ENCODE results near the gene FOXL3. TPM values are rescaled to one million over a fixed set of nuclear protein-coding genes. Genes with fewer than 3 reads are reported as not detected.

FOXL3 gene
- total and polyA plus RNA-seq, 2 donors from 2014 or later = not detected

- TF ChIP-seq CTCF (IDR thresholded peaks at IDR 0.05; ENCODE audit: borderline replicate concordance, extremely low read depth, insufficient read depth) = no peak
- intact Hi-C loops (cut with DNase I) = no loop called here
- DNase-seq (peak in 2 of 5 donors; percentile 28 to 41), FAIRE-seq (no peak)
- Histone ChIP-seq H3K27me3 (ENCODE audit: control insufficient read depth, insufficient read depth, low read length) (no peaks in the 10 kb centered on the region), H3K9ac (ENCODE audit: low read length in 3 of 3) (no peak overlapping the region), H3K4me1 (ENCODE audit: control insufficient read depth in 2 of 3, insufficient read depth in 2 of 3, low read depth in 1 of 3, low read length in 3 of 3) (no peaks in the 10 kb centered on the region), H3K4me3 (ENCODE audit: low read length in 3 of 3) (no peak overlapping the region), H3K27ac (ENCODE audit: low read depth in 2 of 2, low read length in 2 of 2) (no peak overlapping the region), H3K36me3 (ENCODE audit: control insufficient read depth in 2 of 3, insufficient read depth in 3 of 3, low read length in 3 of 3) (no peaks in the 10 kb centered on the region), H3K9me3 (ENCODE audit: control insufficient read depth in 2 of 3, insufficient read depth in 1 of 3, low read length in 3 of 3) (peaks cover 0 to 9% (median 0%) of the 10 kb centered on the region in 3 donors)
Measured at GRCh38 chr7:268991-269390, 21.0 kb upstream of the FOXL3 start.

- Histone ChIP-seq H3K27me3 (ENCODE audit: control insufficient read depth, insufficient read depth, low read length) (no peaks in the 10 kb centered on the region), H3K4me1 (ENCODE audit: control insufficient read depth in 2 of 3, insufficient read depth in 2 of 3, low read depth in 1 of 3, low read length in 3 of 3) (no peaks in the 10 kb centered on the region), H3K36me3 (ENCODE audit: control insufficient read depth in 2 of 3, insufficient read depth in 3 of 3, low read length in 3 of 3) (no peaks in the 10 kb centered on the region), H3K9ac (ENCODE audit: low read length in 3 of 3) (no peak overlapping the region), H3K4me3 (ENCODE audit: low read length in 3 of 3) (no peak overlapping the region), H3K27ac (ENCODE audit: low read depth in 2 of 2, low read length in 2 of 2) (no peak overlapping the region), H3K9me3 (ENCODE audit: control insufficient read depth in 2 of 3, insufficient read depth in 1 of 3, low read length in 3 of 3) (peaks cover 0 to 9% (median 0%) of the 10 kb centered on the region in 3 donors)
- FAIRE-seq (no peak), DNase-seq (peak in 2 of 5 donors; percentile 17 to 61)
- no peak for TF ChIP-seq CTCF (IDR thresholded peaks at IDR 0.05; ENCODE audit: borderline replicate concordance, extremely low read depth, insufficient read depth)
- intact Hi-C loops (cut with DNase I) = no loop called here
Measured at GRCh38 chr7:269721-270120, 20.2 kb upstream of the FOXL3 start.

- no peak for TF ChIP-seq CTCF (IDR thresholded peaks at IDR 0.05; ENCODE audit: borderline replicate concordance, extremely low read depth, insufficient read depth)
- intact Hi-C loops (cut with DNase I) = no loop called here
- Histone ChIP-seq H3K9me3 (ENCODE audit: control insufficient read depth in 2 of 3, insufficient read depth in 1 of 3, low read length in 3 of 3) (peaks cover 0 to 9% (median 0%) of the 10 kb centered on the region in 3 donors), H3K4me1 (ENCODE audit: control insufficient read depth in 2 of 3, insufficient read depth in 2 of 3, low read depth in 1 of 3, low read length in 3 of 3) (no peaks in the 10 kb centered on the region), H3K9ac (ENCODE audit: low read length in 3 of 3) (no peak overlapping the region), H3K36me3 (ENCODE audit: control insufficient read depth in 2 of 3, insufficient read depth in 3 of 3, low read length in 3 of 3) (no peaks in the 10 kb centered on the region), H3K27ac (ENCODE audit: low read depth in 2 of 2, low read length in 2 of 2) (no peak overlapping the region), H3K27me3 (ENCODE audit: control insufficient read depth, insufficient read depth, low read length) (no peaks in the 10 kb centered on the region), H3K4me3 (ENCODE audit: low read length in 3 of 3) (no peak overlapping the region)
- DNase-seq (peak in 2 of 5 donors; percentile 31 to 52), FAIRE-seq (no peak)
Measured at GRCh38 chr7:270351-270983, 19.5 kb upstream of the FOXL3 start.

Data from kidney (tissue), 14 donors.